Activated CD4-positive, alpha-beta T cell treated with anti-CD3 and anti-CD28 coated beads for 24 hours (primary cell): Measurements from ENCODE around the gene ATP5PO.
"Not testable (repeated sequence)": the region's sequence is repeated elsewhere in the genome, so short reads cannot be mapped to it uniquely, and the experiment has no call there.

ENCODE experiments used
- DNase-seq, 2 donors: peaks; one replicate each; pipeline ENCODE4 v3.0.0-alpha.2; 2020; ENCODE audit warnings: low read depth in 2 of 2

The ATP5PO gene

DNA sequence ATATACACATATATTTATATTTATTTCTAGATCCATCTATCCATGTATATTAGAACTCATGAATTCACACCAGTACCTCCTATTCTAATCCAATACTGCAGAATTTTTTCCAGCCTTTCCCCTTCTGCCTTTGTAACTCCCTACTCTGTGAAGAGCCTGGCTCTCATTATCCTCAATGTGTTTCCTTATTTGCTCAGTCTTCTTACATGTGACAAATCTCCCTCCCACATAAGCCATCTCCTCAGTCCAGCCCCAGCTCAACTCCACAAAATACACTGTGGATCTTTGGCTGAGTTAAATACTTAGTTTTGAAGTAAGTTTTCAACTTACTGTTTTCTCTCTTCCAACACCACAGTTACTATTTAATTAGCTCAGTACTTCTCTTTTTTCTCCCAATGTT, 45.7 kb downstream of the ATP5PO start:
- DNase-seq: no peak

DNA sequence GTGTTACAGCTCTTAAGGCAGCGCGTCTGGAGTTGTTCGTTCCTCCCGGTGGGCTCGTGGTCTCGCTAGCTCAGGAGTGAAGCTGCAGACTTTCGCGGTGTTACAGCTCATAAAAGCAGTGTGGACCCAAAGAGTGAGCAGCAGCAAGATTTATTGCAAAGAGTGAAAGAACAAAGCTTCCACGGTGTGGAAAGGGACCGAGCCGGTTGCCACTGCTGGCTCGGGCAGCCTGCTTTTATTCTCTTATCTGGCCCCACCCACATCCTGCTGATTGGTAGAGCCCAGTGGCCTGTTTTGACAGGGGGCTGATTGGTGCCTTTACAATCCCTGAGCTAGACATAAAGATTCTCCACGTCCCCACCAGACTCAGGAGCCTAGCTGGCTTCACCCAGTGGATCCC, 47.7 kb downstream of the ATP5PO start:
- not testable (repeated sequence) for DNase-seq

DNA sequence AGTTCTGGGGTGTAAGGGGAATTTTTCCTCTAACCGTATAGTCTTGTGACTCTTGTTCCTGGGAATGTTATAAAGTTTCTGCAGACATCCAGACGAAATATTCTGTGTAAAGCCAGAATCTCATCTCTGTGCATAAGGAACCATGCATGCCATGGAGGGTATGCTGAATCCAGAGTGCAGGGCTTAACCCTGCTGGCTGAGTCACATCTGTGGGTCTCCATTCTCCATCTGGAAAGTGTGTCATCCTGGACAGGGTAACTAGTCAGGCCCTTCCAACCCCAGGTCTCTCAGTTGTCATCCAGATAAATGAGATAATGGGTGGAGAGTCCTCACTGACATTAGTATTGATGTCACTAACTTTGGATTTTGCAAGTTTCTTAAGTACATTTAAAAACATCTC, 48.8 kb downstream of the ATP5PO start:
- DNase-seq: no peak

DNA sequence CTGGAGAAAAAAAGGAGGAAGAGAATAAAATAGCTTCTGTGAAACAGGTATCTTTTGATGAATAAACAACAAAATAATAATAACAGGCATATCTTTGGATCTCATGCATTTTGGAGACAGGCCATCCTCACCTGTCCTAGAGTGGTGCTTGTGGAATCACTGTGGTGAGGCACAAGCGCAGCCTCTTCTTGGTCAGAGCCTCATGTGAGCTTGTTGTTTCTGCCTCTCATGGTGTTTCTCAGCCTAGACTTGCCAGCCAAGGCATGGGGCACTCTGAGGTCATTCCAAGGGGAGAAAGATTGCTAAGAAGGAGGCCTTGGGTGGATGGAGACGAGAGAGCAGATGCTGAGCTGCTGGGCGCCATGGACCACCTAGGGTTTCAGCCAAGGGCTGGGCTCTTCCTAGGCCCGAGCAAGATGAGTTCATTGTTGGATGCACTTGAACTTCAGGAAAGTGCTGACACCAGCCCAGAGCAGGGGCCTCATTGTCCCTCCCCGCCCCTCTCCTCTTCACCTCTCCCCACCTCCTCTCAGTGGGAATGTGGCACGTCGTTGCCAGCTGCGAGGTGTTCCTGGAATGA, 49.5 kb downstream of the ATP5PO start:
- DNase-seq: no peak

DNA sequence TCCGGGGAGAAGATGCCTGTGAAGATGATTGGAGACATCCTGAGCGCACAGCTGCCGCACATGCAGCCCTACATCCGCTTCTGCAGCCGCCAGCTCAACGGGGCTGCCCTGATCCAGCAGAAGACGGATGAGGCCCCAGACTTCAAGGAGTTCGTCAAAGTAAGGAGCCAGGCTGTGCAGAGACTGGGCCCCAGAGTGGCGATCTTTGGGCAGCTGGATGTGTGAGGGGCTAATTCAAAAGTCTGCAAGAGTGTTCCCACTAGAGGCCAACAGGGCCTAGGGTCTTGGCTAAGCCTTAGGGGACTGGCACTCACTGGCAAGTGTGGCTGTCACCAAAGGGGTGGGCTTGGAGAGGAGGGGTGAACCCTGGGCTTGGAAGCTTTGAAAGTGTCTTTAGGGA, 50.4 kb downstream of the ATP5PO start:
- DNase-seq: no peak

DNA sequence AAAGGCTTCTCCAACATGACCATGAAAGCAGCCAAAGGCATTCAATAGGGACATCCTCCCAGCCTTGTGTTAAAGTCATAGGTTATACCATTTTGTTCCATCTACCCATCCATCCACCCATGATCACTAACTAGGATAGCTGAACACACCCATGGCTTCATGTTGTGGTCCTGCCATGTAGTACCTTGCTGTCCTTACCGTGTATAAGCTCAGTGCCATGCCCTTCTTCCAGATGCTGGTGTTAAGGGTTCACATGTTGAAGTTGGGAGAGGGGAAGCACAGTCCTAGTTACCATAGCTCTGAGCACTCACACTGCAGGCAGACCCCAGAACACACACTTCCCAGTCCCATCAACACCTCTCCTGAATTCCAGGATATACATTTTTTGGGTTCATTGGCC, 51.5 kb downstream of the ATP5PO start:
- no peak for DNase-seq

DNA sequence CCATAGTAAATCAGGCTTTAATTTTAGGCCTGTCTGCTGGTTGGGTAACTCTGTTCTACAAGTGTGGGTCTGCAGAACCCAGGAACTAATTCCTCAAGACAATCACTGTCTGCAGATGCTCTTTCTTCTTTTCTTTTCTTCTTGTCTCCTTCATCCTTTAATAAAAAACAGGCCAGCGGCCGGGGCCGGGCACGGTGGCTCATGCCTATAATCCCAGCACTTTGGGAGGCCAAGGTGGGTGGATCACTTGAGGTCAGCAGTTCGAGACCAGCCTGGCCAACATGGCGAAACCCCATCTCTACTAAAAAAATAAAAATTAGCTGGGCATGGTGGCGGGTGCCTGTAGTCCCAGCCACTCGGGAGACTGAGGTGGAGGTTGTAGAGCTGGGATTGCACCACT, 52.4 kb downstream of the ATP5PO start:
- DNase-seq: not testable (repeated sequence)

DNA sequence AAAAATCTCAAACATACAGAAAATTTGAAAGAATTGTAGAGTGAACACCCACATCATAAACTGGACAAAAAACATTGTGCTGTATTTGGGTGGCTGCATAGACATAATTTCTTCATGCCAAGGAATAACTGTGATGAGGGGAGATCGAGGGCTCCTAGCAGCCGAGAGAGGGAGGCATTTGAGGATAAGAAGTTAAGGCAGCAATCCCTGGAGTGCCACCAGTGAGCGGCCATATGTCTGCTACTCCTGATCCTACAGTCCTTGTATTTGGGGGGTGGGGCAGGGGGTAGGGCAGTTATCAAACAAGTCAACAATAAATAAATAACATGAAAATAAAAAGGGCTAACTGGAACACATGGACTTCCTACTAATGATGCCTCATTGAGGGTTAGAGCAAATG, 54.5 kb downstream of the ATP5PO start:
- DNase-seq: no peak

DNA sequence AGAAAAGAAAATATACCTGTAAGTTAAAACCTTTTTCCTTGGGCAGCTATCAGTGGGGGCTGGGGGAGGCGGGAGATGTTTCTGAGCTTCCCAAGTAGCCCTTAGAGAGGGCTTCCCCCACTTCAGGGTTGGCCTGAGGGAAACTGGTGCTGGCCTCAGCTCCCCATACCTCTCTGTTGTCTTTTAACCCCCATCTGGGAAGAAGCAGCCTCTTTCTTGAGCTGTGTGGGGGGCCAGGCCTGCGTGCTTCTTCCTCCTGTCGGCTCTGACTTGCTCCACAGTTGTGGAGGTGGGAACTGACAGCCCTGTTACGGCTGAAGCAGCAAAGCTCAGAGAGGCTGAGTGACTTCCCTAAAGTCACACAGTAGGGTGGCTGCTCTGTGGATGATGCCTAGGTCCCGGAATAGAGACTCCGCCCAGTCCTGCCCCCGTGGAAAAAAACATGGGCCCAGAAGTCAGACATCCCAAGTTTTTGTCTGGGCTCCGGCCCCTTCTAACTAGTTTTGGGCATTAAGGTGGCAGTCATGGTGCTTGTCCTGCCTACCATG, 55.2 kb downstream of the ATP5PO start:
- DNase-seq: no peak

DNA sequence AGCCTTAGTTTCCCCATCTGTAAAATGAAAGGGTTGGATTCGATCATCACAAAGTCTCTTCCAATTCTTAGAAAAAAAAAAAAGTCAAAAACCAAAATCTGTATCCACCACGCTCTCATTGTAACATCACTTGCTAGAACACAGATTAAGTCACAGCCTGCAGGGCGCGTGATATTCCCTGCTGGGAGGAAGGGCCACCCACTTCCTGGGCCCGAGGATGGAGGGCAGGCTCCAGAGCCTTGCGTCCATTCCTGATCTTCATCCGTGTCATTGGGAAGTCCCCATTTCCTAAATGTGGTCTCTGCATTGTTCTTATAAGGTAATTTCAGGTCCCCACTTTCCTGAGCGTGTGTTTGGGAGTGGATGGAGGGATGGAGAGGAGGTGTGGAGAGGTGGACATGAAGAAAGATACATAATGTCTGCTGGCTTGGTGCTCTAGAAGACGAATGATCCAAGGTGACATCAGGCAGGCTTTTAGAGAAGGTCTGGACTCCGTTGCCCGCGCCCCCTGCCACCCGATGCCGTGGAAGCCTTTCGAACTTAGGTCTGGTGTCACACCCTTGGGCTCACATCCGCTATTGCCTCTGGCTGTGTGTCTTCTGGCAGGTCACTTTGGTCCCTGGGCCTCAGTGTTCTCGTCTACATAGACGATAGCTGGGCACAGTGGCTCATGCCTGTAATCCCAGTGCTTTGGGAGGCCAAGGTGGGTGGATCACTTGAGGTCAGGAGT, 56.1 kb downstream of the ATP5PO start:
- no peak for DNase-seq

DNA sequence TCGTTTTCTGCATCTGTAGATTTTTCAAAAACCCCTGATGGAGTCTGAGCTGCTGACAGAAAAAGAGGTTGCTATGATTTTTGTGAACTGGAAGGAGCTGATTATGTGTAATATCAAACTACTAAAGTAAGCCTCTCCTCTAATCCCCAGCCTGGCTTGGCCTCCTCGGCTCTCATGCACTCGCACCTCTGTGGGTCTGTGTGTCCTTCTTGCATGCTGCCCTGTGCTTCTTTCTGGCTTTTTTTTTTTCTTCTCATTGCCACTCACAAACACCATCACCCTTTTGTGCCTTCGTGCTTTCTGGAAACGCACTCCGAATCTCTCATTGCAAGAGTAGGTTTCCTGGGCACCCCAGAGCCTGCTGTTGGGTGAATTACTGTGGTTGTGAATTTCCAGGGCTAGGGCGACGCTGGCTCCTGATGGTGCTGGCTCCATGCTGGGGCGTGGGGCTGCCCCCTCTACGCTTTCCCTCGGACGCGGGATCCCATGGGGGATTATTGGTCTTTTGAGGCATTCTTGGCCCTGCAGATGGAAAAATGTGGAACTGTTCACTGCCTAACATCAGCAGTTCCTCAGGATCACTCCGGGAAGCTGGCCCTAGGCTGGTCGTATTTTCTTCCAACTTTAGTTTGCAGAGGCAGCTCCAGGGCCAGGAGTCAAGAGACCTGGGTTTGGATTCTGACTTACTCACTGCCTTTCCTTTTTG, 56.8 kb downstream of the ATP5PO start:
- no peak for DNase-seq

DNA sequence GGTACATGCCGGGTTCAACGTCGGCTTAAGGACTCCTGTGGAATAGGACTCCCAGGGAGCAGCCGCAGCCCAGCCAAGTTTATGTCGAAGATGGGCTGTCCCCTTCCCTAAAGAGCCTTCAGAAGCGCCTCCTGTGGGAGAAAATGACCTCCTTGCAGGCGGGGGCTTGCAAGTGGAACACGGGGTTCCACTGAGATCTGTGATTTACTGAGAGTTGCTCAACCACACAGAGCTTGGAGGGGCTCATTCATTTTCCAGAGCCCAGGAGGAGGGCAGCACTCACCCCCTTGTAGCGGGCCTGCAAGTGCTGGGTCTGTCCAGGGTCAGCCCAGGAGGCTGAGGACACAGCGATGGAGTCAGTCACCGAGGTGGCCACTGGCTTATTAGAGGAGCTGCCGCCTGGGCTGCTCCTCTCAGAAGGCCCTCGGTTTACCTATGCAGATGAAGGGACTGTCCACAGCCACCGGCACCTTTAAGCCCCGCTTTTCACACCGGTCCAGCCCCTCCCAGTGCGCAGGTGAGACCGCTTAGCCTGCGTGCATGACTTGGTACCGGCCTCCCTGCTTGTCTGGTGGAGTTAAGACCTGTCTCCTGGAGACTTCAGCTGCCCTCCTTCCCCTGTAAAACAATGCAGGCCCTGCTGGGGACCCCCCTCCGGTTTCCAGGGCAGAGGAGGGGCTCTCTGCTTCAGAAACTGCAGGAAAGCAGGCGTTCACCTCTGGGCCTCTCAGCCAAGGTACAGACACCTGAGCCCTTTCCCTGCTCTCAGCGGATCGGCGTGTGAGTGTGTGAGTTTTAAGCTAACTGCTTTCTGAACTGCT, 57.5 kb downstream of the ATP5PO start:
- no peak for DNase-seq

DNA sequence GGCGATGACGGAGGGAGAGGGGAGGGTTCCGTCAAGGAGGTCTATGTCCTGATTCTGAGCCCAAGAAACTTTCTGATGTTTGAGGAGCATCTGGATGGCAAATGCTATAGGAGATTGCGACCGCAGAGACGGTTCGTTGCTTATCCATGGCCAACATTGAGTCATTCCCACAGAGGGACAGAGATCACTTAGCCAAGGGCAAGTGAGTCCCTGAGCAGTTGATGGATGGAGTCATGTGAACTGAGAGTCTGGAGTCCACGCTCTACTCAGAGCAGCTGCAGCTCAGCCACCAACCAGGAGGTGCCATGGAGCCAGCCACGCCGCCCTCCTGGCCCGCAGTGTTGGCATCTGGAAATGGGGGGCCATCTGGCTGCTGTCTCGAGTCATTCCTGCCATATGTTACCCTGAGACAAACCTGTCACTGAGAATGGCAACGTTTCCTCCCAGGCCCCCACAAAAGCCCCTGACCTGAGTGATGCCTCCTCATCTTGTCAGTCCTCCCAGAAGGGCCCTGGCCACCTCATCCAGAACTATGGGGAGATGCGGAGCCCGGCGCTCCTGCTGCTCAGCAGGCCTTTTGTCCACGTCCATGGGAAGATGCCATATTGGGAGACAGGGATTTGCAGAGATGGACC, 58.6 kb downstream of the ATP5PO start:
- no peak for DNase-seq

DNA sequence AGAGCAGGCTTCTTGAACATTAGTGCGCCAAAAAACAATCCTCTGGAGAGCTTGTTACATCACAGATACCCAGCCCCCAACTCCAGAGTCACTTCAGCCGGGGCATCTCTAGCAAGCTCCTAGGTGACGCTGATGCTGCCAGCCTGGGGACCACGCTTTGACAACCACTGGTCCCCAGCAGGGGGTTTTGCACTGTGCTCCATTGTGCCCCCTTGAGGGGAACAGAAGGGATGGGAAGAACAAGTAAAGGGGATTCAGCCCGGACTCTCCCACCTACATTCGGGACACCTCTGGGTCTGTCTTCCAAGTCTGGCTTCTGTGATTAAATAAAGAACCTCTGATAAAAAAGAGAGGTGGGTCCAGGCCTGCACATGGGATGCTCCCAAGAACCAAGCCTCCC, 60.4 kb downstream of the ATP5PO start:
- no peak for DNase-seq

DNA sequence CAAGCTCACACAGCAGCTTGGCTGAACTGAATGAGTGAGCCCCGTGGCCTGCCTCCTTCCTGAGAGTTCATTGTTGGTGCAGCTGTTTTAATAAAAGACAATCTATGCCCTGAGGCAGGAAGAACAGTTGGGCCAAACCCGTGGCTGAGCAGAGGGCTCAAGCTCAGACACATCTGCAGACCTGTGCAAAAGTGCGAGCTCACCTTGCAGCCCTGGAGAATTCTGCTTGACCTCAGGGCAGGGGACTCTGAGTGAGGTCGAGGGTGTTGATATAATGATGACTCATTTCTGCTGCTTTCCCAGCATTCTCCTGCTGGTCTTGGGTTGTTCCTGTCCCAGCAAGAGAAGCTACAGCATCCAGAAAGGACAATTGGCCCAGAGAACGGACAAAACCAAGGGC, 61.0 kb downstream of the ATP5PO start:
- DNase-seq: no peak
